ENCODE data around the gene PTCH2.
"Not testable (repeated sequence)": the region's sequence is repeated elsewhere in the genome, so short reads cannot be mapped to it uniquely, and the experiment has no call there.

Gene PTCH2

DNA sequence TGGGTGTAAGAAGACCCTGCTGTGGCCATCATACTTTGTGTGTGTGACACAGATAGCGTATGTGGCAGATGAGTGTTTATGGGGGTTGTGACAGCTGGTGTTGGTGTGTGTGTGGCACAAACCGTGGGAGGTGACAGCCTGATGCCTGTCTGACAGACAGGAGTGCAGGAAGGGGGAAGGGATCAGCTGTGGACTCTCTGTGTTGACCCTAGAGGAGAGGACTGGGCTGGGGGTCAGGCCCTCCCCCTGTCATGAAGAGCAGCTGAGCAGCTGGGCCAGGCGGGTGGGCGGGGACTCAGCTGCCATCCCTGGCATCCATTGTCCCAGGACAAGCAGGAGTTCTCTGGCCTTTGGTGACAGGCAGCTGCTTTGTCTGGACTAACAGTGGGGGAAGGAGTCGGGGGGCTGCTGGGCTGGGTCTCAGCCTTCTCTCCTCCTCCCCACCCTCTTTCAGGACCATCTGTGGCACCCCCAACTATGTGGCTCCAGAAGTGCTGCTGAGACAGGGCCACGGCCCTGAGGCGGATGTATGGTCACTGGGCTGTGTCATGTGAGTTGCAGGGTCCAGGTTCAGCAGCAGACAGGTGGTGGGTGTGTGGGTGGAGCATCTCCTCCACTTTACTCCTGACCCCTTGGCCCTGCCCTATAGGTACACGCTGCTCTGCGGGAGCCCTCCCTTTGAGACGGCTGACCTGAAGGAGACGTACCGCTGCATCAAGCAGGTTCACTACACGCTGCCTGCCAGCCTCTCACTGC, 40.6 kb downstream of the PTCH2 start:
- Histone ChIP-seq H3K4me1 (ENCODE audit: control insufficient read depth in 1 of 2, insufficient read depth in 1 of 2, low read depth in 1 of 2, low read length in 1 of 2) (peaks cover 55 to 60% of the 10 kb centered on the region in 2 experiments), H3K27me3 (no peaks in the 10 kb centered on the region), H3K36me3 (peaks cover 54% of the 10 kb centered on the region), H3K4me3 (ENCODE audit: low read depth in 1 of 2, low read length in 1 of 2) (peak overlapping the region; percentile 82 to 98), H3K9me3 (no peaks in the 10 kb centered on the region), H3K27ac (peak overlapping the region; percentile 63)
- no peak for TF ChIP-seq CTCF (IDR thresholded peaks at IDR 0.05)

DNA sequence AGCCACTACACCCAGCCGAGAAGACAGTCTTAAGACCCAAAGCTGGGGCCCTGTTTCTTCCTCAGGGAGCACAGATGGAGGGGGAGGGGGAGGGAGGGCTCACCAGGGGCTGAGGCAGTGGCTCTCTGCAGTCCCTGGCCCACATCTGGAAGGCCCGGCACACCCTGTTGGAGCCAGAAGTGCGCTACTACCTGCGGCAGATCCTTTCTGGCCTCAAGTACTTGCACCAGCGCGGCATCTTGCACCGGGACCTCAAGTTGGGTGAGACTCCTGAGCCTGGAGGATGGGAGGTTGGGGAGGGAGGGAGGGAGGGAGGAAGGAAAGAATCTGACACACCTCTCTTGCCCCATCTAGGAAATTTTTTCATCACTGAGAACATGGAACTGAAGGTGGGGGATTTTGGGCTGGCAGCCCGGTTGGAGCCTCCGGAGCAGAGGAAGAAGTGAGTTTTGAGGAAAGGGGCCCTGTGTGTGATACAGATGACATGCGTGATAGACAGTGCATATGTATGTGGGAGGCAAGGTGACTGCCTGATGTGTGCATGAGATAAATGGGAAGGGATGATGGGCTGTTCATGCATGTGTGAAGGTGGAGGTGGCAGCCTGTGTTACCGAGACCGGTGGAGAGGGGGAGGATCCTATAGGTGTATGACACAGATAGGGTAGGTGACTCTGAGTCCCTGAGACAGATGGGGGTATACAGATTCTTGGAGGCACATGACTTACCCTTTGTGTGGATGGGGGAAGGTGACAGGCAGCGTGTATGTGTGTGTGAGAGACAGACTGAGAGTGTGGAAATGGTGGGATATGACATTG, 41.4 kb downstream of the PTCH2 start:
- Histone ChIP-seq H3K27me3 (no peaks in the 10 kb centered on the region), H3K4me3 (ENCODE audit: low read depth in 1 of 2, low read length in 1 of 2) (peak overlapping the region; percentile 82 to 98), H3K27ac (peak overlapping the region; percentile 63), H3K9me3 (no peaks in the 10 kb centered on the region), H3K4me1 (ENCODE audit: control insufficient read depth in 1 of 2, insufficient read depth in 1 of 2, low read depth in 1 of 2, low read length in 1 of 2) (peaks cover 48 to 53% of the 10 kb centered on the region in 2 experiments), H3K36me3 (peaks cover 49% of the 10 kb centered on the region)
- no peak for TF ChIP-seq CTCF (IDR thresholded peaks at IDR 0.05)

- Histone ChIP-seq H3K36me3 (peaks cover 32% of the 10 kb centered on the region), H3K4me3 (ENCODE audit: low read depth in 1 of 2, low read length in 1 of 2) (peak within 1 kb of the TSS; percentile 82 to 98), H3K4me1 (ENCODE audit: control insufficient read depth in 1 of 2, insufficient read depth in 1 of 2, low read depth in 1 of 2, low read length in 1 of 2) (peaks cover 36 to 41% of the 10 kb centered on the region in 2 experiments), H3K27me3 (no peaks in the 10 kb centered on the region), H3K27ac (peak within 1 kb of the TSS; percentile 95), H3K9me3 (no peaks in the 10 kb centered on the region)
- peak; percentile 90 for TF ChIP-seq CTCF (IDR thresholded peaks at IDR 0.05)
These were observed 43.1 kb downstream of the PTCH2 start, which contains the start of gene PLK3 for GRCh38 chr1:44799770-44800584. PLK3 (plus strand) TSS chr1:44800377; CDS start chr1:44800464, 87 bp downstream.

GRCh38 chr1:44798481-44799365, 44.3 kb downstream of the PTCH2 start:
- peaks cover 36 to 38% of the 10 kb centered on the region in 2 experiments for H3K4me1 ChIP-seq (ENCODE audit: control insufficient read depth in 1 of 2, insufficient read depth in 1 of 2, low read depth in 1 of 2, low read length in 1 of 2)
- no peak for TF ChIP-seq CTCF (IDR thresholded peaks at IDR 0.05)

DNA sequence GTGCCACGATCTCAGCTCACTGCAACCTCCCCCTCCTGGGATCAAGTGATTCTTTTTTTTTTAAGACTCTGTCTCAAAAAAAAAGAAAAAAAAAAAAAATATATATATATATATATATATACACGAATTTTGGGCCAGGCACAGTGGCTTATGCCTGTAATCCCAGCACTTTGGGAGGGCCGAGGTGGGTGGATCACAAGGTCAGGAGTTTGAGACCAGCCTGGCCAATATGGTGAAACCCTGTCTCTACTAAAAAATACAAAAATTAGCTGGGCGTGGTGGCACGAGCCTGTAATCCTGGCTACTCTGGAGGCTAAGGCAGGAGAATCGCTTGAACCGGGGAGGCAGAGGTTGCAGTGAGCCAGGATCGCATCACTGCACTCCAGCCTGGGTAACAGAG, 45.2 kb downstream of the PTCH2 start:
- not testable (repeated sequence) for H3K4me3 ChIP-seq (ENCODE audit: low read depth in 1 of 2, low read length in 1 of 2); H3K9me3 ChIP-seq; H3K27ac ChIP-seq; H3K27me3 ChIP-seq
- H3K4me1 ChIP-seq (ENCODE audit: control insufficient read depth in 1 of 2, insufficient read depth in 1 of 2, low read depth in 1 of 2, low read length in 1 of 2): peaks cover 31 to 36% of the 10 kb centered on the region in 2 experiments
- H3K36me3 ChIP-seq: peaks cover 12% of the 10 kb centered on the region

More at GRCh38 chr1:44798481-44799365, 44.3 kb downstream of the PTCH2 start:
- no peaks in the 10 kb centered on the region for H3K9me3 ChIP-seq
- peak overlapping the region; percentile 82 to 98 for H3K4me3 ChIP-seq (ENCODE audit: low read depth in 1 of 2, low read length in 1 of 2)
- H3K36me3 ChIP-seq: peaks cover 20% of the 10 kb centered on the region
- no peaks in the 10 kb centered on the region for H3K27me3 ChIP-seq
- H3K27ac ChIP-seq: peak overlapping the region; percentile 95
